BE2C (cell line): ENCODE data around the gene MDK.

Experiments used
- DNase-seq: peaks from one replicate; pipeline ENCODE4 v3.0.0-alpha.2; 2020
- H3K27me3 ChIP-seq: fragments of 250-450 bp; sonication (Bioruptor Pico); 2 replicates; pipeline ENCODE4 v1.5.1; 2020; ENCODE audit warnings: mild to moderate bottlenecking
- H3K36me3 ChIP-seq: fragments of 250-450 bp; sonication (Bioruptor Pico); 2 replicates; pipeline ENCODE4 v1.5.1; 2020; ENCODE audit warnings: mild to moderate bottlenecking
- H3K4me1 ChIP-seq: fragments of 250-450 bp; sonication (Bioruptor Pico); 2 replicates; pipeline ENCODE4 v1.5.1; 2020
- H3K4me3 ChIP-seq: 2 replicates; pipeline ENCODE4 v1.5.1; 2011; ENCODE audit warnings: low read depth, low read length
- H3K9me3 ChIP-seq: fragments of 250-450 bp; sonication (Bioruptor Pico); 2 replicates; pipeline ENCODE4 v1.5.1; 2020
- TF ChIP-seq, protein P1 (sequence below): IDR thresholded peaks from 2 replicates; pipeline ENCODE4 v1.5.1; 2012; ENCODE audit warnings: mild to moderate bottlenecking, low read depth, low read length

MDK gene

DNA sequence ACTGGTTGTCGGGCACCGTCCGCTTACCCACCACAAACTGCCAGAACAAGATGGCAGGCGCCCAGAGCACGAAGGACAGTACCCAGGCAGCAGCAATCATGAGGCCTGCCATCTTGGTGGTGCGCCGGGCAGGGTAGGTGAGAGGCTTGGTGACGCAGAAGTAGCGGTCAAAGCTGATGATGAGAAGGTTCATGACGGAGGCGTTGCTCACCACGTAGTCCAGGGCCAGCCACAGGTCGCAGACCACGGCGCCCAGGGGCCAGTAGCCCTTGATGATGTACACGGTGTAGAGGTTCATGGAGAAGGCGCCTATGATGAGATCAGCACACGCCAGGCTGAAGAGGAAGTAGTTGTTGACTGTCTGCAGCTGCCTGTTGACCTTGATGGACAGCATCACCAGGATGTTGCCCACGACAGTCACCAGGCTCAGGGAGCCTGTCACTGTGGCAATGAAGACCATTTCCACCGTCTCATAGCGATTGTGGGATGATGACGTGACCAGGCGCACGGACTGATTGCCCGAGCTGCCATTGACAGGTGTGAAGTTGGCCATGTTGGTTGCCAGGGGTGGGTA, 4.6 kb downstream of the MDK start:
- H3K9me3 ChIP-seq: no peaks in the 10 kb centered on the region
- H3K27me3 ChIP-seq: peaks cover 18% of the 10 kb centered on the region
- TF ChIP-seq, protein P1, sequence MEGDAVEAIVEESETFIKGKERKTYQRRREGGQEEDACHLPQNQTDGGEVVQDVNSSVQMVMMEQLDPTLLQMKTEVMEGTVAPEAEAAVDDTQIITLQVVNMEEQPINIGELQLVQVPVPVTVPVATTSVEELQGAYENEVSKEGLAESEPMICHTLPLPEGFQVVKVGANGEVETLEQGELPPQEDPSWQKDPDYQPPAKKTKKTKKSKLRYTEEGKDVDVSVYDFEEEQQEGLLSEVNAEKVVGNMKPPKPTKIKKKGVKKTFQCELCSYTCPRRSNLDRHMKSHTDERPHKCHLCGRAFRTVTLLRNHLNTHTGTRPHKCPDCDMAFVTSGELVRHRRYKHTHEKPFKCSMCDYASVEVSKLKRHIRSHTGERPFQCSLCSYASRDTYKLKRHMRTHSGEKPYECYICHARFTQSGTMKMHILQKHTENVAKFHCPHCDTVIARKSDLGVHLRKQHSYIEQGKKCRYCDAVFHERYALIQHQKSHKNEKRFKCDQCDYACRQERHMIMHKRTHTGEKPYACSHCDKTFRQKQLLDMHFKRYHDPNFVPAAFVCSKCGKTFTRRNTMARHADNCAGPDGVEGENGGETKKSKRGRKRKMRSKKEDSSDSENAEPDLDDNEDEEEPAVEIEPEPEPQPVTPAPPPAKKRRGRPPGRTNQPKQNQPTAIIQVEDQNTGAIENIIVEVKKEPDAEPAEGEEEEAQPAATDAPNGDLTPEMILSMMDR: no peak
- DNase-seq: no peak
- no peak overlapping the region for H3K4me3 ChIP-seq
- no peaks in the 10 kb centered on the region for H3K4me1 ChIP-seq
- H3K36me3 ChIP-seq: no peaks in the 10 kb centered on the region

DNA sequence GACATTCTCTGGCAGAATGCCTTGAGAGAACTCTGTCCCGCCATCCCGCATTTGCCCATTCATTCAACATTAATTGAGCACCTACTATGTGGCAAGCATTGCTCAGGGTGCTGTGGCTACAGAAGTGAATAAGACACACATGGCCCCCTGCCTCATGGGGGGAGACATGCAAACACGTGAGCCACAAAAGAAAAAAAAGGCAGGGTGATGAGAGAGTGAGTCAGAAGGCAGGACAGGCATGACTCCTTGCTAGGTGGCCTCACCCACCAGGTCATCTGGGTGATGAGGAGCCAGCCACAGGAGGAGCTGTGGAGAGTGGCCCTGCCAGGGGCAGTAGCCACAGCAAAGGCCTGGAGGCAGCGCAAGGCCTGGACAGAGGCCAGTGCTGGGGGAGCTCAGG, 5.2 kb downstream of the MDK start:
- no peaks in the 10 kb centered on the region for H3K36me3 ChIP-seq
- peaks cover 21% of the 10 kb centered on the region for H3K27me3 ChIP-seq
- no peak overlapping the region for H3K4me3 ChIP-seq
- DNase-seq: no peak
- TF ChIP-seq, protein P1: no peak
- H3K9me3 ChIP-seq: no peaks in the 10 kb centered on the region
- H3K4me1 ChIP-seq: no peaks in the 10 kb centered on the region

DNA sequence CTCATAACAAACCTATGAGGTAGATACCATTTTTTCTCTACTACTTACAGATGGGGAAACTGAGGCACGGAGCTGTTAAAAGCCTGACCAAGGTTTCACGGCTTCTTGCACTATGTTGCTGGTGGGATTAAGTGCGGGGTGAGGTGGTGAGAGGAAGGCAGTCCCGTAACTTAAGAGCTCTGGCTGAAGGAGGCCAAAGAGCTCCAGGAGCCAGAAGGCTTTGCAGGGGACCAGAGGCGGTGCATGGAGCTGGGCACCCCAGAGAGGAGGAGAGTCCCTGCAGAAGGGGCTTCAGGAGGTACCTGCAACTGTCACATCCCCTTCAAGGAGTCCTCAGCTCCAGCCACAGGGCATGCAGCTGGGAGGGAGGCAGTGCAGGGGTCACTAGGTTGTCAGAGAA, 6.0 kb downstream of the MDK start:
- Histone ChIP-seq H3K4me3 (no peak overlapping the region), H3K9me3 (no peaks in the 10 kb centered on the region), H3K36me3 (no peaks in the 10 kb centered on the region), H3K27me3 (peaks cover 25% of the 10 kb centered on the region), H3K4me1 (no peaks in the 10 kb centered on the region)
- TF ChIP-seq, protein P1: no peak
- DNase-seq: no peak

DNA sequence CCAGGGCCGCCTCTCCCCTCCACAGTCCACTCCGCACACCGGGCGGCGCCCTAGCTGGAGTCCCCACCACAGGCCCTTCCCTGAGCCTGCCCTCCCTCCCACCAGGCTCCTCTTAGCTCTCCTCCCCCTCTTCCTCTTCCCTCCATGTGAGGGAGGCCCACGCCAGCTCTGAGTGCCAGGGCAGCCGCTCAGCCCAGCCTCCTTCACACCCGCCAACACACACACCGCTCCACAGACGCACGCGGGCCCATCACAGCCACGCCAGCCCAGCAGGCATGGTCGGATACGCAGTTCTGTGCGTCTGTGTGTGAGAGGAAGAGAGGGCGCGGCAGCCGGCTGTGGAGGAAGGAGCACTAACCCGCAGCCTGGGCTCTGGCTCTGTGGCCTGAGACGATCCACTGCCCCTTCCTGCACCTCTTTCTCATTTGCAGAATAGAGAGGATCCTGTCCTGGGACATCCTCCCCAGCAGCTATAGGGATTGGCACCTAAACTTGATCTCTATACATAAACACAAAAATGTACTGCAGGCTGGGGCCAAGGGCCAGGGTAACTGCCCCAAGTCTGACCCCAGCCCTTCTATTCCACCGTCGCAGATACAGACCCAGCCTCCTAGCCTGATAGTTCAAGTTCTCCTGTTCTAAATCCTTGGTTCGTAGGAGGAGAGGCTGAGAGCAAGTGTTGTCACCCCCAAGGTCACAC, 6.6 kb downstream of the MDK start:
- H3K36me3 ChIP-seq: no peaks in the 10 kb centered on the region
- H3K9me3 ChIP-seq: no peaks in the 10 kb centered on the region
- no peak overlapping the region for H3K4me3 ChIP-seq
- DNase-seq: no peak
- peaks cover 30% of the 10 kb centered on the region for H3K27me3 ChIP-seq
- TF ChIP-seq, protein P1: no peak
- no peaks in the 10 kb centered on the region for H3K4me1 ChIP-seq

DNA sequence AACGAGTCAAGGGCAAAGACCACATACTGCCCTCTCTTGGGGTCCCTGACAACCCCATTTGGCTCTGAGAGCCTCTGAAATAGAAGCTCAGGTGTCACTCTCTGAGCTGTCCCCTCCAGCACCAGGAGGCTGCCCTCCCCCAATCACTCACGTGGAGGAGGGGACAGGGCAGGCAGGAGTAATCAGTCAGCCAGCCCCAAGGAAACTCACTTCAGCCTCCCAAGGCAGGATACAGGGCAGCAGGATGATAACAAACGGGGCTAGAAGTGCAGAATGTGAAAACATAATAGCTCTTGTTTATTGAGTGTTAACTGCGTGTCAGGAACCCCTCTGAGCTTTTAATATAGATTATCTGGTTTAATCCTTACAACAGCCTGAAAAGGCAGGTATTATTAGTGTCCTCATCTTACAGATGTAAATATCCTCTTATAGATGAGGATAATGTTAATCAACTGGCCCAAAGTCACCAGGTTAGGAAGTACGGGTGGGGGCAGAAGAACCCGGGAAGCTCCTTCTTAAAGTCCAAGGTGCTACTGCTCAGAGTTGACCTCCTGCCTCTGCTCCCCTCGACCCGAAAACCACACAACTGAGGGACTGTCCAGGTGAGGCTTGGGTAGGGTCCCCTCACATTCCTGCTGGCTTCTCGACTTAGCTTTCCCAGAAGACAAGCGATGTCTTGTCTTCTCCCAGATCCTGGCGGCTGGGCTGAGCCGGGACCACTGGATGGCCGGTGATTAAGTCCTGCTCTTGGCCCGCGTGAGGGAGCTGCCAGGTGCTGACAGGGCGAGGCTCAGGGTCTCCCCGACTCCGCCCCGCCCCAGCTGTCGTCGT, 7.4 kb downstream of the MDK start:
- DNase-seq: no peak
- Histone ChIP-seq H3K9me3 (no peaks in the 10 kb centered on the region), H3K4me1 (no peaks in the 10 kb centered on the region), H3K4me3 (no peak overlapping the region), H3K27me3 (peaks cover 30% of the 10 kb centered on the region), H3K36me3 (no peaks in the 10 kb centered on the region)
- TF ChIP-seq, protein P1: no peak
